K562 treated with DMSO at 1 percent for 24 hours (cell line): ENCODE data around the gene EFNB1. TPM values are rescaled to one million over a fixed set of nuclear protein-coding genes. Genes with fewer than 3 reads are reported as not detected.

ENCODE experiments used
- total RNA-seq: library from RNA; unstranded; fragments of 300-600 nt; gene quantifications from 2 replicates; pipeline ENCODE4 v1.2.3, GENCODE V29; 2022; ENCODE audit warnings: low read depth; ENCODE audit not compliant: insufficient read depth

The EFNB1 gene
- 2.4 and 2.5 TPM in 2 replicates for total RNA-seq

DNA sequence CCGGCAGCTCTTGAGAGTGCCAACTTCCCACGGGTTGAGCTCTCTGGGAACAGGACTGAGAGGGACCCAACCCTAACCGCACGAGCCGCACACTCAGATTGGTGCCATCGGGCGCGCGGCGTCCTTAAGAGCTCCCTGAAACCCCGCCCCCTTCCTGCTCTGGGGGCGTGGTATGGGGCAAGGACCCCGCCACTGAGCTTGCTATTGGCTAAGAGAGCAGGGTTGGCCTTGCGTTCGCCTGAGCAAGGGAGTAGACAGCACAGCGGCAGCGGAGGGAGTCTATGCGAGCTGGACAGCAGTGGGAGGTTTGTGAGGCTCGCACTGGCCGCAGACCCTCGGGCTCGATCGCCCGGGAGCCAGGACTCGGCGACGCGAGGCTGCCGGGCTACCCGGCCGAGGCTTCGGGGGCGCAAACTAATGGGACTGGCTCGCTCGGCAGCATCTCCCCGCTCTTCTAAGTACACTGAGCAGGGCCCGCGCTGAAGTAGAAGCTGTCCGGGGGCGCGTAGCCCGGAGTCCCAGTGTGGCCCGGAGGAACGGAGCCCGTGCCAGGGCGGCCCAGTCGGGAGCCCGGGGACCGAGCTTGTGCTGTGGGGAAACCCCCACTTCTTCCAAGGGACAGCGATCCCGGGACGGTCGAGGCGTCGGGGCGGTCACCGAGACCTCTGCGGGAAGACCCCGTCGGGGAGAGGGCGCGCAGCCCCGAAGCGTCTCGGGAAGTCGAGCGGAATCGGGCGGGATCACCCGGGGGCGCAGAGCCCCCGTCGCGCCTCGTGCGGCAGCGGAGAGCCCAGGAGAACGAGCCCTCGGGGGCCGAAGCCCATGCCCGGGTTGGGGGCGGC is at the start of gene EFNB1:
EFNB1 (plus strand) TSS at position 282 of the 842 bp plus-strand sequence. CDS start 756 bp downstream, outside the sequence.

Other genes starting within 250 kb of the EFNB1 start
- gene STARD8, start 181.4 kb upstream of the EFNB1 start, total RNA-seq: 21.4 and 23.3 TPM in 2 replicates